IPS-20b (cell line): ENCODE results near the gene MRAP2.
A peak's percentile ranks its signal among the peaks of the same experiment; 100 is the strongest.
"Not testable (repeated sequence)": the region's sequence is repeated elsewhere in the genome, so short reads cannot be mapped to it uniquely, and the experiment has no call there.

ENCODE experiments used
- H3K27ac ChIP-seq: one replicate; pipeline ENCODE4 v1.5.1; 2013; ENCODE audit warnings: low read length
- H3K27me3 ChIP-seq: 2 replicates; pipeline ENCODE4 v1.6.1; 2013; ENCODE audit warnings: mild to moderate bottlenecking, low read length, inconsistent platforms; ENCODE audit not compliant: insufficient read depth
- H3K36me3 ChIP-seq: 2 replicates; pipeline ENCODE4 v1.6.1; 2013; ENCODE audit warnings: low read depth, mild to moderate bottlenecking, inconsistent platforms, low read length, moderate library complexity; ENCODE audit not compliant: insufficient read depth
- H3K4me1 ChIP-seq: 2 replicates; pipeline ENCODE4 v1.6.1; 2013; ENCODE audit warnings: mild to moderate bottlenecking, control low read depth, inconsistent platforms, low read length, moderate library complexity; ENCODE audit not compliant: insufficient read depth
- H3K4me3 ChIP-seq: 2 replicates; pipeline ENCODE4 v1.5.1; 2013; ENCODE audit warnings: mild to moderate bottlenecking, low read length, inconsistent platforms
- H3K9ac ChIP-seq: 2 replicates; pipeline ENCODE4 v1.6.1; 2013; ENCODE audit warnings: low read depth, mild to moderate bottlenecking, inconsistent platforms, low read length, moderate library complexity
- H3K9me3 ChIP-seq: 2 replicates; pipeline ENCODE4 v1.6.1; 2013; ENCODE audit warnings: mild to moderate bottlenecking, low read depth, low read length, inconsistent platforms; ENCODE audit not compliant: insufficient read depth

The MRAP2 gene

GRCh38 chr6:84013931-84014330 lies 19.6 kb upstream of the MRAP2 start:
- Histone ChIP-seq H3K27me3 (no peaks in the 10 kb centered on the region), H3K9me3 (no peaks in the 10 kb centered on the region), H3K9ac (no peak overlapping the region), H3K27ac (no peak overlapping the region), H3K4me1 (peaks cover 3% of the 10 kb centered on the region; the same call in 1 of the 2 replicates), H3K36me3 (no peaks in the 10 kb centered on the region), H3K4me3 (no peak overlapping the region)

DNA sequence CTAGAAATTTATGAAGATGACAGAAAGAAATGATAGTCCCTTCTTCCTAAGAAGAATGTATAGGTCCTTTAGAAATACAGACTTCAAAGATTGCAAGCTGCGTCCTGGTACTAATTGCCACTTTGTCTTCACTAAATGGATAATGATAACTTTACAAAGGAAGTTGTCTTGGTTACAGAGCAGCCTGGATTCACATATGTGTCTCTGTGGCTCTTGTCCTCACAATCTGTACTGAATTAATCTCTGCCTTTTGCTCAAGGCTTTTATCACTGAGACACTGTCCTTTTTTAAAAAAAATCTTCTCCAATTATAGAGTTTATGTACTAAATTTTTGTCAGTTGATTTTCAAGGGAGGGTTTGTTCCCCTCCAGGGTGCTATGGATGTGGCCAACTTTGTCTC lies 17.5 kb upstream of the MRAP2 start:
- peaks cover 5% of the 10 kb centered on the region; the same call in 1 of the 2 replicates for H3K4me1 ChIP-seq
- H3K4me3 ChIP-seq = no peak overlapping the region
- no peaks in the 10 kb centered on the region for H3K27me3 ChIP-seq
- no peaks in the 10 kb centered on the region for H3K9me3 ChIP-seq
- no peak overlapping the region for H3K27ac ChIP-seq
- no peaks in the 10 kb centered on the region for H3K36me3 ChIP-seq
- no peak overlapping the region for H3K9ac ChIP-seq

GRCh38 chr6:84017709-84018452 lies 15.7 kb upstream of the MRAP2 start:
- Histone ChIP-seq H3K27ac (no peak overlapping the region), H3K36me3 (no peaks in the 10 kb centered on the region), H3K9me3 (no peaks in the 10 kb centered on the region), H3K4me3 (no peak overlapping the region), H3K27me3 (no peaks in the 10 kb centered on the region), H3K4me1 (peaks cover 5% of the 10 kb centered on the region; the same call in 1 of the 2 replicates), H3K9ac (no peak overlapping the region)

- Histone ChIP-seq H3K9ac (no peak overlapping the region; the same call in 1 of the 2 replicates), H3K9me3 (no peaks in the 10 kb centered on the region), H3K27ac (no peak overlapping the region), H3K4me1 (peaks cover 5% of the 10 kb centered on the region; the same call in 1 of the 2 replicates), H3K4me3 (peak overlapping the region; percentile 44; the same call in 1 of the 2 replicates), H3K27me3 (no peaks in the 10 kb centered on the region), H3K36me3 (no peaks in the 10 kb centered on the region)
These were observed 15.0 kb upstream of the MRAP2 start for GRCh38 chr6:84018453-84019061.

GRCh38 chr6:84019141-84019841 lies 14.3 kb upstream of the MRAP2 start:
- Histone ChIP-seq H3K9ac (no peak overlapping the region; the same call in 1 of the 2 replicates), H3K4me3 (peak overlapping the region; percentile 44; the same call in 1 of the 2 replicates), H3K9me3 (no peaks in the 10 kb centered on the region), H3K27me3 (no peaks in the 10 kb centered on the region), H3K4me1 (peaks cover 5% of the 10 kb centered on the region; the same call in 1 of the 2 replicates), H3K27ac (no peak overlapping the region), H3K36me3 (no peaks in the 10 kb centered on the region)

DNA sequence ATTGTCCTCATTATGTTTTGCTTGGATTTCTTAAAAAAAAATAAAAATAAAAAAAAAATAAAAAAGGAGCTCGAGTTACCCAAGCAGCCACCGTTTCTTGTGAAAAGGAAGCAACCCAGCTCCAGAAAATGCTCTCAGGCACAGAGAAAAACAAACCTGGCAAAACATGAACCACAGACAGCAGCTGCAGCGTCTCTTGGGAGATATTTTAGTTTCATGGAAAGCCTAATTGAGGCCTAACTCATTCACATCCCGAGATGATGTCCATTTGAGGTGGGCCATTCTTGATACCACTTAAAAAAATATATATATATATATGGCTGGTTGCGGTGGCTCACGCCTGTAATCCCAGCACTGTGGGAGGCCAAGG lies 13.7 kb upstream of the MRAP2 start:
- Histone ChIP-seq H3K4me1 (peaks cover 5% of the 10 kb centered on the region; the same call in 1 of the 2 replicates), H3K4me3 (no peak overlapping the region), H3K27me3 (no peaks in the 10 kb centered on the region), H3K36me3 (no peaks in the 10 kb centered on the region), H3K9me3 (no peaks in the 10 kb centered on the region), H3K9ac (no peak overlapping the region), H3K27ac (no peak overlapping the region)

DNA sequence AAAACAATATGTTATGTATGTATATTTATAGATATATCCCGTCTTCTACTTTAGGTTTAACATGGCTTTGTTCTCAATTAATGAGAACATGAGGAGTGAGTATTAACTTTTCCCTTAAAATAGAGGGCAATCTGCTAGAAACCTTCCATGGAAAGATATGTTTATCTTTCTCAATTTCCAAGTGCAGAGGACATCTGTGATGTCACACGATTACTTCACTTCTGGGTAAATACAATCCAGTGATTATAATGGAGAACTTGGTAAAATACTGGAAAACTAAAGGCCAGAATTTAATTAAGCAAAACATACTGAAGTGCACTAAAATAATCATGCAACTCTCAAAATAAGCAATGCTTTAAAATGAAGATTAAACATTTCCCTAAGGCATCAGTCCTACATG lies 11.9 kb upstream of the MRAP2 start:
- Histone ChIP-seq H3K9me3 (no peaks in the 10 kb centered on the region), H3K27me3 (no peaks in the 10 kb centered on the region), H3K4me1 (peaks cover 5% of the 10 kb centered on the region; the same call in 1 of the 2 replicates), H3K9ac (no peak overlapping the region), H3K4me3 (no peak overlapping the region), H3K27ac (no peak overlapping the region), H3K36me3 (no peaks in the 10 kb centered on the region)

- no peak overlapping the region for H3K9ac ChIP-seq
These were observed 6.8 kb upstream of the MRAP2 start for GRCh38 chr6:84026721-84027164.

DNA sequence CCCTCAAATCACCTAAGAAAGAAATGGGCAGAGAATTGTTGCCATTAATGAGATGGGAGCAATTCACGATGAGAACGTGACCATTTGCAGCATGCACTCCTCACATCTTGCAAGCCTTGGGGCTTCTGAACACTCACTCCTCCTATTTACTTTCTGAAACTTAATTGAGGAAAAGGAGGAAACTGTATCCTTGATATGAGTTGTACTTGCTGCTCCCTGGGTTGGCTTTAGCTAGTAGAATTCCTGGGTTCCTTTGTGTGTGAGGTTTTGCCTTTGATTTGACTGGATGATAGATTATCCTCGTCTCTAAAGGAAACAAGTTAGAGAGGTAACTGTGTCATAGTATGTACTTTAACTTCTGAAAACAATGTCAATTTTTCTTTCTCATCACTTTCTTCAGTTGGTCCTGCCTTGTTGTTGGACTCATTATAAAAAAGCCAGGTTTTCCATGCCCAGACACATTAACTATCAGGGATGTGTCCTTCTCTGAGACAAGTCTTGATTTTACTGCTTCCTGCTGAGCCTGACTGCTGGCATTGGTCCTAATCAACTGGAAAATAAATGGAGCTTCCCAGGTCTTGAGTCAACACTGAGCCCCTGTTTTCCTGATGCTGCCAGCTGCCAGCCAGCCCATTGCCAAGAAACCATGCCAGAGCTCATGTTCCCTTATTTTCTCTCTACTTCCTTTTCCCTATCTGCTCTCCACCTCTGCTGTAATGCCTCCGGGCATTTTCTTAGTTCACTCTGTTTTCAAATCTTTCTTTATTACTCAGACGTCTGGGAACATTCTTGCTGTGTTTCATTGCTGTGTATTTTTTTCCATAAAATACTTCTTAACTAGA lies 6.0 kb upstream of the MRAP2 start:
- no peak overlapping the region for H3K27ac ChIP-seq
- no peak overlapping the region for H3K4me3 ChIP-seq
- H3K9me3 ChIP-seq = no peaks in the 10 kb centered on the region
- H3K27me3 ChIP-seq = peaks cover 2% of the 10 kb centered on the region
- peaks cover 1% of the 10 kb centered on the region; the same call in 1 of the 2 replicates for H3K4me1 ChIP-seq
- no peaks in the 10 kb centered on the region for H3K36me3 ChIP-seq
- no peak overlapping the region for H3K9ac ChIP-seq

More at GRCh38 chr6:84026721-84027164, 6.8 kb upstream of the MRAP2 start:
- Histone ChIP-seq H3K4me1 (no peaks in the 10 kb centered on the region), H3K27ac (no peak overlapping the region), H3K36me3 (no peaks in the 10 kb centered on the region), H3K9me3 (no peaks in the 10 kb centered on the region), H3K4me3 (no peak overlapping the region), H3K27me3 (no peaks in the 10 kb centered on the region)

- no peak overlapping the region for H3K4me3 ChIP-seq
- peaks cover 8% of the 10 kb centered on the region; the same call in 1 of the 2 replicates for H3K4me1 ChIP-seq
- no peak overlapping the region for H3K27ac ChIP-seq
These were observed 5.2 kb upstream of the MRAP2 start for GRCh38 chr6:84028350-84028749.

GRCh38 chr6:84032000-84032399 lies 1.6 kb upstream of the MRAP2 start:
- H3K9me3 ChIP-seq, H3K27ac ChIP-seq, H3K36me3 ChIP-seq, H3K4me3 ChIP-seq, H3K9ac ChIP-seq: not testable (repeated sequence)
- peaks cover 29% of the 10 kb centered on the region for H3K27me3 ChIP-seq
- peaks cover 22% of the 10 kb centered on the region for H3K4me1 ChIP-seq

More at GRCh38 chr6:84028350-84028749, 5.2 kb upstream of the MRAP2 start:
- Histone ChIP-seq H3K9ac (no peak overlapping the region), H3K9me3 (no peaks in the 10 kb centered on the region), H3K36me3 (no peaks in the 10 kb centered on the region), H3K27me3 (peaks cover 10% of the 10 kb centered on the region)
